ENCODE results near the gene SAYSD1.

The SAYSD1 gene

DNA sequence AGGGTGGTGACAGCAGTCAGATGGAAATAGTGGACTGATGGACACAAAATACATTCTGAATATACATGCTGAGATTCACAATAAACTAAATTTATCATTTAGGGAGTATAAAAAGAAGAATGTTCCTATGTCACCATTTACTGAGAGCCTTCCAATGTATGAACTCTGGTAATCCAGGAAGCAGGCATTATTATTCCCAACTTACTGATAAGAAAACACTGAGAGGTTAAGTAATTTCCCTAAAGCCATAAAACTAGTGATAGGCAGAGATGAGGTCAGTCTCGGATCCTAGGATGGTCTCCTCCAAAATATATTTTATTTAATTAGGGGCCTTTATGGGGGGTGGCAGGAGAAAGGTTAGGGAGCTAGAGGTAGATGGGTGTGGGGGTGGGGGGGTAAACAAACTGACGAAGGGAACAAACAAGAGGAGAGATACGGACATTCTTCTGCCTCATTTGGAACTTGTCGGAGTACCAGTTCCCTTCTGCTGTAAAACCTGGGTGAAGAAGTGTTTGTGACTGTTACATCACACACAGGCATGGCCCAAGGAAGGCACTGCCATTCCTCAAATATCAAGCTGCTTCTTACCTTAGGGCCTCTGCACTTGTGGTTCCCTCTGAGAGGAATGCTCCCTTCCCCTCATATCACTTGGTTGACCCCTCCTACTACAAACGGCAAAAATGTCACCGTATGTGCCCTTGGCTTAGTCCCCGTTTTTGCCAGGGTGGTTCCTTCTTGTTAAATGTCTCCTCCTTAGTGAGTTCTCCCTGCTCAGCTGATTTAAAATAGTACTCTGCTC lies 6.7 kb downstream of the SAYSD1 start:
- no peak for DNase-seq (ENCODE audit: low spot score)

DNA sequence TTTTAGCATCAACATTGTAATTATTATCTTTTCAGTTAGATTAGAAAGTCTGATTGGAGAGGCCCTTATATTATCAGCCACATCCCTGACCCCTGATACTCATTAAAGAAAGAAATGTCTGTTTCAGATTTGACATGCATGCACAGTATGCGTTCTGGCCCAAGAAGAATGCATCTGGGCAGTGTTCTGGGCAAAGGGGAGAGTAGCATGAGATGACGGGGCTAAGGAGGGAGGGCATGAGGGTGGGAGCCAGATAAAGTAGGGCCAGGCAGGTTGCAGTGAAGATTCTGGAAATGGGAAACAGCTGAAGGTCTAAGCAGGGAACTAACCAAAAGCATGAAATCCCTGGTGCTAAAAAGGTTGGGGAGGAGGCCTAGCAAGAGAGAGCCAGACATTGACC lies 7.3 kb downstream of the SAYSD1 start:
- no peak for DNase-seq (ENCODE audit: low spot score)

DNA sequence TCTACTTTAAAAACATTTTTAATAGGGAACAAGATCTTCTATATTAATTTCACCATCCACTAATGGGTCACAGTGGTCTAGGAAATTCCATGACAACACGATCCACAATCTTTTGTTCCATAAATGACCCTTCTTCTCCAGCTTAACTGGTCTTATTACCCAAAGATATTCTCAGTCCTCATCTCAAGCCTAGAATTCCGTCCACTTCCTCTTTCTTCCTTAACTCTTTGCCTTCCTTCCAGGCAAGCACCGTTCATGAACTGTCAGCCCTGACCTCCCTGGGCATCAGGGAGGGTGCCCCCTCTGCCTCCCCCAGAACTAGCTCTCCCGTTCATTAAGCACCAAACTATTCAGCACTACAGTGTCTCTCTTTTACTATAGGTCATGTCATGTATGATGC lies 8.0 kb downstream of the SAYSD1 start:
- DNase-seq (ENCODE audit: low spot score): no peak

DNA sequence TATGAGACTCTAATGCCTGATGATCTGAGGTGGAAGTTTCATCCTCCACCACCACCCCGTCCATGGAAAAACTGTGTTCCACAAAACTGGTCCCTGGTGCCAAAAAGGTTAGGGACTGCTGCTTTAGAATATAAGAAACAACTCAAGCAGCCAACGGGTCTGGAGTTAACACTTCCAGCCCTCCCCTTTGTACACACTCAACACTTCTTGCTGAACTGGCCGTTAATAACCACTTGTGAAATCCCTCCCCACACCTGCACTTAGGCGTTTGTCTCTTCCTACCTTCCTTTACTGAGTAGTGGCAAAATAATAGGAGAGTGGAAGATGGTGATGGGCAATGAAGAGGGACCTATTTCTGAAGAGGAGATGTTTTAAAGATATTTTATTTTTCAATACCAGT lies 10.5 kb downstream of the SAYSD1 start:
- no peak for DNase-seq (ENCODE audit: low spot score)

DNA sequence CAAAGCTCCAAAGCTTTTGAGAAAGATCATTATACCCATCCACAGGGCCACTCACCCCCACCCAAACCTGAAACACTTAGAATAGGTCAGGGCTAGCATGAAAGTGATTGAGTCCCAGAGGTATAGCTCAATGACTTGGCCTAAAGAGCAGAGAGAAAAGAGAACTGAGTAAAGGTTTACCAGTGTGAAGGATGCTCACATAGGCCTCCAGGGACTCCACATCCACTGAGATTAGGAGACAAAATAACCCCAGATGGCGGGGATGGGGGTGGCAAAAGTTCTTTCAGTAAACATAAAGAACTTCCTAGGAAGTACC lies 12.2 kb downstream of the SAYSD1 start:
- no peak for DNase-seq (ENCODE audit: low spot score)

DNA sequence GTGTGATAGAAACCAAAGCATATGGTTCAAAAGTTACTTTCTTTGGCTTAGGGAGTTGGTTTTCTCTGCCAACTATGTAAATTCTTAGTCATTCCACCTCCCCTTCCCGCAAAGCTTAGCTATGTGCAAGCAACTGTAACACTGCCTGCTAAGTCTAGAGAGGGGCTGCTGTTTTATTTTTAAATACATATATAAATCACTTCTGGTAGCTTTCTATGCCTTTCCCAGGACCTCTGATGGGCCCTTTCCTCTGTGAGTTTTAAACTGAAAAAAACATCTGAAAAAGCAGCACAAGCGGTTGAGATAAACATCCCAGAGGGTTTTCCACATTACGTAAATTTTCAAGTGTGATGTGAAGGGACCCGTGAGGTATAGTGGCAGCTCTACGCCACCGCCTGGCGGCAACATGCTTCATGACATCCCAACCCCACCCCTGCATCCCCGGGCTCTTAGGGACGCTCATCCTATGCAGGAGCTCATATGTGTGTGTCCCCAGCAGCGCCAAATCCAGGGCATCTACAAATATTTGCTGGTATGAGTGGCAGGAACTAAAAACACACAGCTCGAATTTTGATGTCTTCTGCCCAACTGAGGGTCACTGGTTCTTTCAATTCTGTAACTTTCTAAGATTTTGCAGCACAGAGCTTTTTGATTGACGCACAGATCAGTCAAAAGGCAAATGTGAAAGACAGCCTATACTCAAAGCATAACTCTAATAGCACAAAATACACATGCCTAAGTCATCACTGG lies 12.7 kb downstream of the SAYSD1 start:
- DNase-seq (ENCODE audit: low spot score): no peak

DNA sequence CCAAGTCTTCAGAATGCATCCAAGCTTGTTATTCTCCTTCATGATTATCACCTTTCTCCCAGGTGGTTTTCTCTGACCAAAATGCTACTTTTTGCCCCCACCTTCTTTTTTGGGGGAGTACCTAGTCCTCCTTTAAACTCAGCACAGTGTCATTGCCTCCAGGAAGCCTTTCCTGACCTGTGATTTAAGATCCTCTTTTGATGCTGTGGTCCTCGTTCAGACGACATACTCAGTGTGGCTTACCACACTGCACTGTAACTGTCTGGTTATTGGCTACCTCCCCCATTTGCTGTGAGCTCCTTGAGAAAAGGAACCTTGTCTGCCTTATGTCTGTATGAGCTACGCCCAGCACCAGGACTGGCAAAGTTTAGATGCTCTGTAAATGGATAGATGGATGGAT lies 14.6 kb downstream of the SAYSD1 start:
- DNase-seq (ENCODE audit: low spot score): no peak

DNA sequence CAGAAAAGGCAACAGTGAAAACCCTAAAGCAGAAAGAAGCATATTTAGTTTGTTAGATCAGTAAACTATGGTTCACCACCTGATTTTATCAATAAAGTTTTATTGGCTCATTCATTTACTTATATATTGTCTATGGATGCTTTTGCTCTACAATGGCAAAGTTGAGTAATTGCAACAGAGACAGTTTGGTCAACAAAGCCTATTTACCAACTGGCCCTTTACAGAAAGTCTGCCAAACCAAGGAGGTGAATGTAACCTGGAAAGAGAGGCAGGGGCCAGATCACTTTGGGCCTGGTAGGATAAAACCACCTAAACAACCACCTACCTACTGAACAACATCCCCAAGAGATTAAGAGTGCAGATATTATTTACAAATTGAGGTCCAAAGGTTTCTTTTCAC lies 19.4 kb downstream of the SAYSD1 start:
- DNase-seq (ENCODE audit: low spot score): no peak

DNA sequence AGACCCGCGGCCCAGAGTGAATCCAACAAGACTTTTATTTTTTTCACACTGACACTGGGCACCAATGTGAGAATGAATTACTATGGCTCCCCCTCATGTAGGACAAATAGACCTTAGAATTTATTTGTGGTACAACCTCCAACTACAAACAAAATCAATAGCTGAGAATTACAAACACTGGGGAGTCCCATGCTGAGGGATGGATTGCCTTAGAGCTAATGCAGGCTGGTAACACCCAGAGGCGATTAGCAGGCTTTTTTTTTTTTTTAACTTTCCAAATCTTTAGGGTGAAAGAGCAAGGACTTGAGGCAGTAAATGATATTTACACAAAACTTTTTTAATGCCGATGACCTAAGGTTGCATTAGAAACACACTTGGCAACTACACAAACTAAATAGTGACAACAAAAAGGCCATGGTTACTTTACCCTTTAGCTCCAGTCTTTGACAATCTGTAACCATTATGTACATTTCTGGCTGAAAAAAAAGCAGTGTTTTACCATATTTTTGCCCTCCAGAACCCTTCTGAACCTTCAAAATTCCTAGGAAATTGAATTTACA lies 21.8 kb downstream of the SAYSD1 start:
- no peak for DNase-seq (ENCODE audit: low spot score)

DNA sequence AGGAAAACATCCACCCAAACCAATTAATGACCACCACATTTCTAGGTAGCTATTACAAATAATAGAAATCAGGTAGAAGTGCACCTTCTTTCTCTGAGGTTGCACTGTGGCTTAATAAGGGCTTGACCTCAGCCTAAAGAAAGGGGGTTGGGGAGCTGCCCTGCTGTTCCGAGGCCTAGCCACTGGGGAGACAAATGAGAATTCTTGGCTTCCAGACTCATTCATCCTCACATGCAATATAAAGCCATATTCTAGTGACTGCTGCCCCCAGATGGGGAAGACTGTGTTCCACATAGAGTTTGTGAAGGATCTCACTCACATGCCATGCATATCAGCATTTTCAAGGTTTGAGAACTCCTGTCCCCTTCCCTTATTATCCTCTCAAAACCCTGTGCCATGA lies 22.9 kb downstream of the SAYSD1 start:
- no peak for DNase-seq (ENCODE audit: low spot score)

DNA sequence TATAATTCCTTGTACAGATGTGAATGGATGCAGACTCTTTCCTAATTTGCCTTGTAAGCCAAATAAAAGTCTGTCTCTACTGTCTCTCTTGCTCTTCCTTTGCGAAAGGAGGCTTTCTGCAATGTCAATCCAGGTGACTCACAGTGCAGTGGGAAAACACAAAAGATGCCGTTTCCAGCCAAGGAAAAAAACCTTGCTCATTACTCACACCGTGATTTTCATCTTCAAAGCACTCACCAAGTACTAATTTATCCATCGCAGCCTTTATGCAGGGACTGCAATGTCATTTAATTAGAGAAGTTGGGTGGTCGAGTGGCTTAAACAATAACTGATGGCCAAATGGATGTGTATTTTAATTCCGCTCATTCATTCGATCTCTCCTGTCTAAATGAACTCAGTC lies 23.8 kb downstream of the SAYSD1 start:
- DNase-seq (ENCODE audit: low spot score): no peak

DNA sequence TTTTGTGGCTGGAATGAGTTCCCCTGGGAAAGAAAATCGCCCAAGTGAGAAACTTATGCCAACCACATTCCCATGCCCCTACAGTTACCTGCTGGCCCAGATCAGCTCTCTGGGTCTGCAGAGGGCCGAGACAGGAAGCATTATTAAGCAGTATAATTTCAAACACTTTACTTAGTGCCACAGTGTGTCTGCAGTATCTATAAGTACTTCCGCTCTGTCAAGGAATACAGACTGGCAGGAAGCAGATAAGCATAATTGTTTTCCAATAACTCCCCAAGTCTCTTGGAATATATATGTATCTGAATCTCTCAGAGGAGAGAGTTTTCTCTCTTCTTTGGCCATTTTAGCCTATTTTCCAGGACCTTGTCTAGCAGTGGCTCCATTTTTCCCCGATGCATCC lies 24.9 kb downstream of the SAYSD1 start:
- DNase-seq (ENCODE audit: low spot score): no peak

DNA sequence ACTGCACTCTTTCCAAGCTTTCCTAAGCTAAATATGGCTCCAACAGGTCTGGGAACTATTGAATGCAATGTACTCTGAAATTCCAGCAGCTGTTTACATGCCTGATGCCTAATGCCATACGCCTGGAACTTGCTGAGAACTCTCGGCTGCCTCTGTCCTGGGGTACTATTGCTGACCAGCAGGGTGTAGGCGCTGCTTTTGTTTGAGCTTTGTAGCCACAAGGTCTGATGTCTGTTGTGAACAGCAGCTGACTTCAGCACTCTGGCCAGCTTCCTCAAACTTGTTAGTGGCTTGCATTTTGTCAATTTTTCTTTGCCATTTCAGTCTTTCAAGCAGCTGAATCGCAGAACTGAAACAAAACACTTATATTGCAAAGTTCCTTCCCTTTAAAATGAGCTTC lies 26.7 kb downstream of the SAYSD1 start:
- DNase-seq (ENCODE audit: low spot score): no peak

DNA sequence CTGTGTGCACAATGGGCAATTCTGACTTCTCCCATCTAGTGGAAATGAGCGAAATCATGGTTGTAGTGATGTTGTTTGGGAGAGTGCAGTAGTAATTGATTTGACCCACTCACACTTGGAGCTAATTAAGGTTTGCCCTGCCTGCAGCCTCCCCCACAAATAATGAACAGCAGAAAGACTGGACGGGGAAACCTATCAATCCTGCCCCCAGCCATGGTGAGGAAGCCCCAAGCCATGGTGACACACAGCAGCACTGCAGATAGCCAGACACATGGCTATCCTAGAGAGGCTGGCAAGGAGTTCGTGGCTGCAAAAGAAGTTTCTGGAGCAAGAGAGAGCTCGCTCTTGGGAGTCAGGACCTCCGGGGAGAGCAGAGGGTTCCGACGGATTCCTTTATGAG lies 27.8 kb downstream of the SAYSD1 start:
- no peak for DNase-seq (ENCODE audit: low spot score)

DNA sequence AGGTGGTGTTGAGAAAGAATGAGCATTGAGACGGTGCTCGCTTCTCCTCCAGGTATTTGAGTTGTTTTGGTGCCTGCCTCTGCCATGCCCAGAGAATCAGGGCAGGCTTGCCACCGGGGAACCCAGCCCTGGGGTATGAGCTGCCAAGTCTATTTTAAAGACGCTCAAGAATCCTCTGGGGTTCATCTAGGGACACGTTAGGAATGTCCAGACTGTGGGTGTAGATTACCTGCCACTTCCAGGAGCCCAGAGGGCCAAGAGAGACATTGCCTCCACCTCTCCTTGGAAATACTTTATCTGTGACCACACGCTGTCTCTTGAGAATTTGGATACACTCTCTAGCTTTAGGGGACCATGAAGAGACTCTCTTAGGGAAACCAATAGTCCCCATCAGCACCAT lies 28.3 kb downstream of the SAYSD1 start:
- no peak for DNase-seq (ENCODE audit: low spot score)

DNA sequence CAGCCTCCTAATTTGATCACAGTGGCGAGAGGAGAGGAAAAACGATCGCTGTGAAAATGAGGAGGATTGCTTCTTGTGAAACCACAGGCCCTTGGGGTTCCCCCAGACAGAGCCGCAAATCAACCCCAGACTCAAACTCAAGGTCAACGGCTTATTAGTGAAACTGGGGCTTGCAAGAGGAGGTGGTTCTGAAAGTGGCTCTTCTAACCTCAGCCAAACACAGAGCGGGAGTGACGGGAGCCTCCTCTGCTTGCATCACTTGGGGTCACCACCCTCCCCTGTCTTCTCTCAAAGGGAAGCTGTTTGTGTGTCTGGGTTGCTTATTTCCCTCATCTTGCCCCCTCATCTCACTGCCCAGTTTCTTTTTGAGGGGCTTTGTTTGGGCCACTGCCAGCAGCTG lies 28.7 kb downstream of the SAYSD1 start:
- DNase-seq (ENCODE audit: low spot score): no peak

DNA sequence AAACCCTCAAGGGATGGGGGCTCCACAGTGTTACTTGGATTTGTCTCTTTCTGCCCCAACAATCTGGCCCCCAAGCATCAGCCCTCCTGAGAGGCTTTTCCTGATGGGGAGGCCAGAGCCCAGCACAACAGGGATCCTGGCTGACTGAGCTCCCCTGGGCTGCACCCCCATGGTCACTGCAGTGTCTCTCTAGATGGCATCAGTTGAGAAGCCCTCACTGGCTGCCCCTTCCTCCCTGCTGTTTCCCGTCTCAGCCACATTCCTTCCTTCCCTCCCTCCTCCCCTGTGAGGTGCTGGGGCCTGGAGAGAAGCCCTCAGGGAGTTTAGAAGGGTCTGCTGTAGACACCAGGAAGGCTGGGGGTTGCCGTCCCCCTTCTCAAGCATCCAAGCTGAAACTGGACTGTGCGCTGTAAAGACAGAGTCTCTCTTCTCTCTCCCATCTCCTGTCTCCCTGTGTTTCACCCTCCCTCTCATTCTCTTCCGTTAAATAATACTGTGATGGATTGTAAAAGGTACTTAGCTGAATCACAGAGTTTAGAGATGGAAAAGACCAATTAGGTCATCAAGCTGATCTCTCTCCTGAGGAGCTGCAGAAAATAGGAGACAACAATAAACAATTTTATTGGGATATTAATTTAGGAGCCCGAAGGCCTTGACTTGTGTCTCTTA lies 29.7 kb downstream of the SAYSD1 start:
- no peak for DNase-seq (ENCODE audit: low spot score)

DNA sequence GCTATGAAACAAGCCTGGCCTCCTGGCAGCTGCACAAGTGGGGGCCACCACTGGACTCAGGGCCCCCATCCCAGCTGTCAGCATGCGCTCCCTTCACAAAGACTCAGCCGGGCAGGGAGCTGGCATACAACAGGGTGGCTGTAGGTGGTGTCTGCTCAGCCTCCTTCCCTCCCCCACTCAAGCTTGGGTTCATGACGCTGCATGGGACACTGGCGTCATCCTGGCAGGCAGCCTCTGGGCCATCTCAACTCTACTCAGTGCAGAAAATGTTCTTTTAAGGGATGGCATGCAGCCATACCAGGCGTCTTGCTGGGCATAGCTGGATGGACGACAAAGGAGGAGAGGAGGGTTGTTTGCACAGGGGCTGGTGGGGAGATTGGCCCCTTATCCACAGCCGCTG lies 30.5 kb downstream of the SAYSD1 start:
- DNase-seq (ENCODE audit: low spot score): no peak

DNA sequence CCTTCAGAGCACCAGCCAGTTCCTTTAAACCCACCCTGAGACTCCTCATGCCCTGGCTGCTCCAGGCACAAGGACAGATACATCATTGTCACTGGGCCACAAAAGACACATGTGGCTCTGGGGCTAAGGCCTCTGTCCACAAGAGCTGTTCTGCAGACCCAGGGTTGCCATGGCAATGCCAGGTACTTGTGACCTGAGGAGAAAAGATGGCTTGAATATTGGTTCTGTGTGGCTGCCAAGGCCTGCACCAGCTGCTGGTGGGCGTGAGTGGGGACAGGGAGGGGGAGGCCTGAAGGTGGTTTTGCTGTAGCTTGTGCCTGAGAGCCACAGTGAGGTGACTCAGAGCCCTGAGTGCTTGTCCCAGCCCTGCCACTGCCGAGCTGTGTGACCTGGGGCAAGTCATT lies 31.8 kb downstream of the SAYSD1 start:
- DNase-seq (ENCODE audit: low spot score): no peak

DNA sequence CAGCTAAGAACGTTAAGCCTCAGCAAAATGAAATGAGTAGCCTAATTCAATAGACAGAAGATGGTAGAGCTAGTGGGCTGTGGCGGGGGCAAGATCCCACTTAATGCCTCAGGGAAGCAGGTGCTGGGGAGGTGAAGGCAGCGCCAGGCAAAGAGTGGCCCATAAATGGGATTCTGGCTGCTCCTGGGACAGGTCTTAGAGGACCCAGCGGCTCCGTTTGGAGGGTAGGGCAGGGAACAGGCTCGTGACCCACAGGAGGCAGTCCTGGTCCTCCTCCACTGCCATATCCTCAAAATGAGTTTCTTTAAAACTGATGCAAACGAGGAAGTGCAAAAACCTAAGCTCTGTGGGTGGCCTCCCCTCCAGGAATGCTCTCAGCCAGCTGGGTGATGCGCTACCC lies 32.7 kb downstream of the SAYSD1 start:
- DNase-seq (ENCODE audit: low spot score): no peak

DNA sequence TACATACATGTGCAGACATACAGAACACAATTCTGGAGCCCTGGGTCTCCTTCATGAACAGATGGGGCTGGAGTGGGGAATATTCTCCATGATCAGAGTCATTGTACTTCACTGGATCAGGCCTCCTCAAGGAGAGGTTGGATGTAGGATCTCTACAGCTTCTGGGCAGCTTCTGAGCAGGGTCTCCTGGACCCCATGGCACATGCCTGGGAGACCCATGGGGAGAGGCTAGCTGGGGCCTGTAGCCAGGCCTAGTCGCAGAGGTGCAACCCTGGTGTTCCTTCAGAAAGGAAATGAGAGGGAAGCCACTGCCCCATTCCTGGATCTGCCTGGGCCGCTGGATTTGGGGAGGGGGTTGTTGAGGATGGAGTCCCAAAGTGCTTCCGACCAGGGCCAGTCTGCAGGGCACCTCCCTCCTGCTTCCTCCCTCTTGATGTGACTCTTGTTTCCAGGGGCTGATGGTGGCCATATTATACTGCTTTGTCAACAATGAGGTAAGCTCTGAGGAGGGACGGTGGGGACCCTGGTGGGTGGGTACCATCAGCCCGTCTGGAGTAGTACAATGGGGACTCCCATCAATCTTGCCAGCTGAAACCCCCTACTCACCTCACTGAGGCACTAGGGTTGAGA lies 34.6 kb downstream of the SAYSD1 start:
- no peak for DNase-seq (ENCODE audit: low spot score)

Data from CD4-positive, alpha-beta T cell treated with Interleukin-15 for 4 hours (primary cell).